Measurements from ENCODE around the gene LARP7.
"Not testable (repeated sequence)": the region's sequence is repeated elsewhere in the genome, so short reads cannot be mapped to it uniquely, and the experiment has no call there.

The LARP7 gene

GRCh38 chr4:112650332-112650731, 13.4 kb downstream of the LARP7 start:
- no peak for DNase-seq

GRCh38 chr4:112651641-112652040, 14.7 kb downstream of the LARP7 start:
- no peak for DNase-seq

GRCh38 chr4:112652216-112652615, 15.3 kb downstream of the LARP7 start:
- DNase-seq, result no peak

GRCh38 chr4:112655270-112655669, 18.3 kb downstream of the LARP7 start:
- DNase-seq, result no peak

- not testable (repeated sequence) for DNase-seq
These were observed 19.2 kb downstream of the LARP7 start for GRCh38 chr4:112656115-112656514.

GRCh38 chr4:112664611-112665010, 27.7 kb downstream of the LARP7 start:
- DNase-seq, result no peak

- DNase-seq, result no peak
These were observed 31.2 kb downstream of the LARP7 start for GRCh38 chr4:112668131-112668530.

- DNase-seq, result no peak
These were observed 36.1 kb downstream of the LARP7 start for GRCh38 chr4:112673076-112673475.

- no peak for DNase-seq
These were observed 36.7 kb downstream of the LARP7 start for GRCh38 chr4:112673686-112674085.

- DNase-seq, result no peak
These were observed 37.4 kb downstream of the LARP7 start for GRCh38 chr4:112674376-112674775.

- DNase-seq, result no peak
These were observed 40.7 kb downstream of the LARP7 start for GRCh38 chr4:112677519-112678091.

- DNase-seq, result no peak
These were observed 44.1 kb downstream of the LARP7 start for GRCh38 chr4:112680996-112681395.

GRCh38 chr4:112693507-112693906, 56.6 kb downstream of the LARP7 start:
- DNase-seq, result no peak

- no peak for DNase-seq
These were observed 63.7 kb downstream of the LARP7 start for GRCh38 chr4:112700679-112701078.

- no peak for DNase-seq
These were observed 65.9 kb downstream of the LARP7 start for GRCh38 chr4:112702892-112703291.

GRCh38 chr4:112704322-112704721, 67.4 kb downstream of the LARP7 start:
- no peak for DNase-seq

- DNase-seq, result no peak
These were observed 68.3 kb downstream of the LARP7 start for GRCh38 chr4:112704991-112705845.

GRCh38 chr4:112705891-112706839, 69.2 kb downstream of the LARP7 start:
- DNase-seq, result not testable (repeated sequence)

- no peak for DNase-seq
These were observed 69.9 kb downstream of the LARP7 start for GRCh38 chr4:112706840-112707207.
